GM21447 (cell line): Measurements from ENCODE around the gene ZBTB24.
A peak's percentile ranks its signal among the peaks of the same experiment; 100 is the strongest.

Source experiments
- ATAC-seq: cut with Tn5 transposase; IDR thresholded peaks from one replicate; pipeline ENCODE4 v1.9.1; 2021; ENCODE audit not compliant: unreplicated experiment

Gene ZBTB24

DNA sequence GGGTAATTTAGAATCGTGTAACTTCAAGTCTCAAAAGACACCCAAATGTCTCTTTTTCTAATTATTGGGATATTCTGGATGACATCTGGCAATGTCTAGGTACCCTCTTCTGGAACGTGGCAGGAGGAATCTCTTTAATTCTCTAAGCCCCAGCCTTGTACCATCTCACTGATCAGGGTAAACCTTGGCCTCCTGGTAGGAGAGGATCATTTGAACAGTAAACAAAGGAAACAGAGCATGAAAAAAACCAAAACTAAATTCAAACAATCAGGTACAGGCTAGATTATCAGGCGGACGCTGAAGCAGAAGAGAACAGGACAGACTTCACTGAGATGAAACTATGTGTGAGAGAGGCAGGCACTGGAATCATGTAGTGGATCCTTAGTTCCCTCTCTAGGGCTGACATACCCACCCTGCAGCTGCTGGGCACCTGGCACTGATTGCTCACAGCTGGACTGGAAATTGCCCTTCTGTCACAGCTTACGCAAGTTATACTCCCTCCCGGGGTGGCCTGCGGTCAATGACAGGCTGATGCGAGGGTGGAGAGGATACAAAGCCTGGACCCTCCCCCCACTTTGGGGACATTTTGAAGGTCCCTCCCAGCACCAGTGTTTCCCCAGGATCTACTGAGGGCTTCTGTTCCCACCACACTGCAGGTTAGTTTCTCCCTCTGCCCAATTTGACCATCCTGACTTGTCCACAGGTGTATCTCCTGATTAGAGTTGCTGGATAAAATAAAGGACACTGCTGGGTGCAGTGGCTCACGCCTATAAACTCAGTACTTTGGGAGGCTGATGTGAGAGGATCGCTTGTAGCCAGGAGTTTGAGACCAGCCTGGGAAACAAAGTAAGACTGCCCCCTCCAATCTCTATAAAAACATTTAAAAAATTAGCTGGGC is 20.6 kb upstream of the ZBTB24 start:
- no peak for ATAC-seq

DNA sequence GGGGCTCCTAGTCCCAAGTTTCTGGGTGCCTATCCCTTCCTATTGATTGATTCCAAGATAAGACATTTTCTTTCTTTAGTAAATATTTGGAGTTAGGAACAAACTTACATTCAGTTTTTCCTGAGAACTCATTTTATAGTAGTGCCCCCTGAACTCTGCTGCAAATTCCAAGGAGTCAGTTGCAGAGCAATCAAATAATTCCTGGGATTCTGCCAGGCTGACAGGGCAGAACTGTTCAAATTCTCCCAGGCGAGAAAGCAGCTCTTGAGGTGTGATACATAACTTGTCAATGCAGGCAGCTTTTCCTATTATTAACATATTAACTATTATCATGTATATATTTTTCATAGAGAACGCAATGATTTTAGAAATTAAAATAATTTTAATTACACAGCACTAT is 15.9 kb upstream of the ZBTB24 start:
- ATAC-seq: no peak

DNA sequence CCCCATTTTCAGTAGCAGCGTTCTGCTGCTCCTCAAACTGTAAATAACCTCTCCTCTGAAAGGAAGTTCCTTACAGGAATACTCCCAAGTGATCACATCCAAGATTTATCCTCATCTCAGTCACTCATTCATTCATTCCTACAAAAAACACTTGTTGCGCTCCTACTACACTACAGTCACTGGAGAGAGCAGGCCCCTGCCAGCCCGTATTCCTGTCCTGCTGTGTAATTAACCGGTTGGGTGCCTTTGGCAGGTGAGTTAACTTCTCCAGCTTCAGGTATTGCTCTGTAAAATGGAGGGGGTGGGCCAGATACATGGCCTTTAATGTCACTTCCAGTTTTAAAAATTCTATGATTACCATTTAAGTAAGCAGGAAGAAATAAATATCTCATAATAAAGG is 15.0 kb upstream of the ZBTB24 start:
- ATAC-seq: no peak

DNA sequence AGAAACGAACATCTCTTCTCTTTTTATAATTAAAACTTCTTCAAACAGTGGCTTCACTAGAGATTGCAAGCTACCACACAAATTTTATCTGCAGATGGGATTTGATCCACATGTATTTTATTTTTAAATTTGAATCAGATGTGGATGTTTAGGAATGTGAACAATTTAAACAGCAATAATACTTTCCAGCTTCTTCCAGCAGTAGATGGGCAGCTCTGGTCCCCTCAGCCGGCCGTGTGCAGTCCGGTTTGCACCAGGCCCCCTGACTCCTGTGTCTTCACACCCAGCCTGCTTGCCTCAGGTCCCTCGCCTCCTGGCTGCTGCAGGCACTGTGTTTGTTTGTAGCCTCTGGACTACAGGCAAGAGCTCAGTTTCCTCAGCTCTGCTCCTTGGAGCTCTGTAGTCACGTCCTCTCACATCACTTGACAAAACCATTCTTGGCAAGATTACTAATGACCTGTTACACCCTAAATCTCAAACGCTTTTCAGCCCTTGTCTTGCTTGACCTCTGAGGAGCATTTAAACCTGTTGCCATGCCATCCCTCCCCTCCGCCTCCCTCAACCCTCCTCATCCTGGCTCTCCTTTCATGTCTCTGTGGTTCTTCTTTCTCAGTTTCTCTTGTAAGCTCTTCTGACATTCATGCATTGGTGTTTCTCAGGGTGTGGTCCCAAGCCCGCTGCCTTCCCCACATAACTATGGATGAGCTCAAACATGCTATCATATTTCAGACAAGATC is 13.2 kb upstream of the ZBTB24 start:
- ATAC-seq: no peak

DNA sequence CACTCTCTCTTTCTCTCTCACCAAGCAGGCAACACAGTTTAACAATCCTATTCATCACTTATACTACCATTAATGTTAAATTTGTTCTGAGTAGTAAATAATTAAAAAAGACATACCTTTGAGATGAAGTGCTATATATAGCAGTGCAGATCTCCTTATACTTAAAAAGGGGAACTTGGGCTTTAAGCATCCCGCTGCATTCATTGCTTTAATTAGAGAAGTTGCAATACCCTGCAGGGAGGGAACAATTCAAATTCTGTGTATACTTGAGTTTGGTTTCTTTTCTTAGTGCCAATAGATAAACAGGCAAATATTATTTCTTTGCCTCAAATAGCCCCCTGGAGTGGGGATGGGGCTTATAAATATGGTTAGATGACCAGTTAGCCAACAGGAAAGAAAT is 10.8 kb upstream of the ZBTB24 start:
- ATAC-seq: no peak

DNA sequence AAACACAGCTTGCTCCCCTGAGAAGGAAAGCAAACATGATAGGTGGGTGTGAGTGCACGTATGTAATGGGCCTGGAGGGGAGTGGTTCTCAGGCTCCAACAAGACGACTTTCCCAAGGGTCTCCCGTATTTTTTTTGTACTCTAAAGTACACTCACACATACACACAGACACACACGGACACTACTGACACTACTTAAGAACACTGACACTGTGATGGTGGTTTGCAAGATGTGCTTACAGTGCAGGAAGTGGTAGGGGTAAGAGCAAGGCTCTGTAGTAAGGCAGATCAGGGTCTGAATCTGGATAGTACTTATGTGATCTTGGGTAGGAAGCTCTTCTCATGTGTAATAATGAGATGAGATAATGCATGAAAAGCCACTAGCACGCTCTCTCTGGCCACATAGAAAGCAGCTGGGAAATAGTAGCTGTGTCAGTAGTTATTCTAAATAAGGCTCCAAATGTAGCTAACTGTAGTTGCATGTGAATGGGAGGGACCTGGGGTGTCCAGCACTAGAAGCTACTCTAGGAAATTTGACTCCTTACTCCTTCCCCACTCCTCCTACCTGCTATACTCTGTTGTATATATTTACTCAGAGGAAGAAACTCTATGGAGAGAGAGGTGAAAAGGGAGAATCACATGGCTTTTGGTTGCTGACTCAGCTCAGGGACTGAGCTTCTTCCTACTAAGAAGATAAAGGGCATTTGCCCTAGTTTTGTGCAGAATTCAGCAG is 8.4 kb upstream of the ZBTB24 start:
- no peak for ATAC-seq

DNA sequence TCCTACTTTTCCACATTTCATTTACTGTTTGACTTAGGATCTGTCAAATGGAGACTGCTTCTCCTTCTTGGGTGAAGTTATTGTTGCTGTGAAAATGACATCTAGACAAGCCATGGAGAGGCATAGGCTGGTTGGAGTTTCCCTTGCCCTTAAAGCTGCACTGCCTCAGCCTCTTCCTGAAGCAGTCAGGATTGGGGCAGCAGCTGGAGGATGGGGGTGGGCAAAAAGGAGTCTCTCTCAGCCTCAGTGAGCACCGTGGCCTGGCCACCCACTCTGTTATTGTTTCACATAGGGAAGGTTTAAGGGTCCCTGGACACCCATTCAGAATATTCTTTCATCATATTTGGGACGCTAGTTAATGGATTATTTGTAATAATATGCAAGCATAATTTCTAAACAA is 7.7 kb upstream of the ZBTB24 start:
- ATAC-seq: no peak

DNA sequence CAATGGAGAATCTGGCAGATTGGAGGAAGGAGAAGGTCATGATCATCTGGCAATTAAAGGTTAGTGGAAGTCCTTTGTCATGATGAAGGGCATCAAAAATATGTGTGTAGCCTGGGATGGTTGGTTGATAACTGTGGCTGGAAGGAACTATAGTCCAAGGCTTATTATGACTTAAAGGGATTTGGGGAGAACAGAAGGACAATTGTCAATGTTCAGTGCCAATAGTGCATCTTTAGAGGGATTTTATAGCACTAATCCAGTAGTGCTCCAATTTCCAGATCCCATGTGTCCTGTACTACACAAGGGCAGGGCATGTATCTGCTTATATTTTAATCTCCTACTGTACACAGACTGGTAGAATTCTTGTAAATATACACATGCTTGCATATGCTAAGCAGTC is 5.0 kb upstream of the ZBTB24 start:
- ATAC-seq: no peak

DNA sequence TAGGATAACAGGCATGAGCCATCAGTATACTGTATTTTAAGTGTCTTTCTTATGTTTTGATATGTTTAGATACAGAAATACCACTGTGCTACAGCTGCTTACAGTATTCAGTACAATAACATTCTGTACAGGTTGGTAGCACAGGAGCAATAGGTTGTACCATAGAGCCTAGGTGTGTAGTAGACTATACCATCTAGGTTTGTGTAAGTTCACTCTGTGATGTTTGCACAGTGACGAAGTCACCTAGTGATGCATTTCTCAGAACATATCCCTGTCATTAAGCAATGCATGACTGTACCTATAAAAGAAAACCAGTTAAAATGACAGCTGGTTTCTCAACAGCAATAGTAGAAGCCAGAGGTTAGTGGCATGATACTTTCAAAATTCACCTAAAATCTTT is 3.0 kb upstream of the ZBTB24 start:
- no peak for ATAC-seq

DNA sequence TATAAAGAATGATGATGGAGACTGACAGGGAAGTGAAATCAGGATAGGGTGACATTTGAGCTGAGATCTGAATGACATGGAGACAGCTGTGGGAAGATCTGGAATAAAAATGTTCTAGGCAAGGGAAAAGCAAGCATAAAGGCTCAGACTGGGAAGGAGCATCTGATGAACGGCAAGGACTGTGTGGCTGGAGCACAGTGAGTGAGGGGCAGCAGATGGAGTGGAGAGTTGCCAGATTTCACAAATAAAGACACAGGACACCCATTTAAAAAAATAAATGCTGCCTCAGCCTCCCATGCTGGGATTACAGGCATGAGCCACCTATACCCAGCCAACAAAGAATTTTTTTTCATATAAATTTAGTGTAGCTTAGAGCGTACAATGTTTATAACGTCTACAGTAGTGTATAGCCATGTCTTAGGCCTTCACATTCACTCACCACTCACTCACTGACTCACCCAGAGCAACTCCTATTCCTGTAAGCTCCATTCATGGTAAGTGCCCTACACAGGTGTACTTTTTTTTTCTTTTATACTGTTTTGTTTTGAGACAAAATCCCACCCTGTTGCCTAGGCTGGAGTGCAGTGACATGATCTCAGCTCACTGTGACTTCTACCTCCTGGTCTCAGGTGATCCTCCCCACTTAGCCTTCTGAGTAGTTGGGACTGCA is 2.4 kb upstream of the ZBTB24 start:
- no peak for ATAC-seq

DNA sequence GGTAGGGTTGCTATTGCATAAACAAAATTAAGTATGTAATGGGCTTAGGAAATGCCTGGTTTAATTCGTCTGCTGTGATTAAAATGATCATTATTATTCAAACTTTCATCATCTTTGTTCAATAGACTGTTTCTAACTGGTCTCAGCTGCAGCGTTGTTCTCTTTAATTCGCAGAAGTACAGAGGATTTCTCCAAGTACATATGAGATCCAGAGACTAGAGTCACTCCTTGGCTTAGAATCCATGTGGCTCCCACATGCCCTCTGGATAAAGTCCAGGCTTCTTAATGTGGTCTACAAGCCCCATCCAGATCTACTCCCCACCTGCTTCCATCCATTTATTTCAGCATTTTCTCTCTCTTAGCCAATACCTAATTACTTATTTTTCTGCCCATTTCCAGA is 1.1 kb upstream of the ZBTB24 start:
- ATAC-seq: no peak

DNA sequence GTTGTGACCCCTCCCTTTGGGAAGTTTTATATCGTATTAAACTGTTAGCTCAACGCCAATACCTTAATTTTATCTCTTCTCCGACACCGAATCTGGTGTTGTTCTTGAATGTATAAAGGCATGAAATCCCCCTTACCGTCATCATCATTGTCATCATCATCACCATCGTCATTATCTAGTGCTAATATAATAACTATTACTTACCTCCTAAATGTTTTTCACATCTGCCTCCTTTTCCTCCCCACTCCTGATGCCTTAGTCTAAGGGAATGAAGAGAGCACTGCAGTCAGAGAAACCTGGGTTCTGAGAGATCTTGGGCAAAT is 677 bp upstream of the ZBTB24 start:
- peak; percentile 1 for ATAC-seq

DNA sequence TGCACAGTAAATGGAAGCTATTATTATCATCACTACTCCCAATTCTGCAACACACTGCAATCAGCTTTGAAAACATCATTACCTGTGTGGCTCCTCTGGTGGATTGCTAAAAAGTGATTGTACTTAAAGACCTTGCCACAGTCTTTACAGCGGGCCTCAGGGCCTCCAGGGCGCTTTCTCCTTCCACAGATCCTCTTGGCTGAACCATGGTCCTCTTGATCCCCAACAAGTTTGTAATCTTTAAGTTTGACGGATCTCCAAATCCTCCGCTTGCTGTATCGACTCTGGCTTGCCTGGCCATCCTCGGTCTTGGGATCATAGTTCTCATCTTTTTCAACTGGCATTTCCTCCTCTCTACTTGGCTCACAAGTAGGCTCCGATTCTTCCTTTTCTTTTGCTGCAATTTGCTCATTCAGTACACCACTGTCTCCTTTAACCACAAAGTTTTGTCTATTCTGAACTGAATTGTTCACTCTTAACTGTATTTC is 2.0 kb downstream of the ZBTB24 start:
- no peak for ATAC-seq

DNA sequence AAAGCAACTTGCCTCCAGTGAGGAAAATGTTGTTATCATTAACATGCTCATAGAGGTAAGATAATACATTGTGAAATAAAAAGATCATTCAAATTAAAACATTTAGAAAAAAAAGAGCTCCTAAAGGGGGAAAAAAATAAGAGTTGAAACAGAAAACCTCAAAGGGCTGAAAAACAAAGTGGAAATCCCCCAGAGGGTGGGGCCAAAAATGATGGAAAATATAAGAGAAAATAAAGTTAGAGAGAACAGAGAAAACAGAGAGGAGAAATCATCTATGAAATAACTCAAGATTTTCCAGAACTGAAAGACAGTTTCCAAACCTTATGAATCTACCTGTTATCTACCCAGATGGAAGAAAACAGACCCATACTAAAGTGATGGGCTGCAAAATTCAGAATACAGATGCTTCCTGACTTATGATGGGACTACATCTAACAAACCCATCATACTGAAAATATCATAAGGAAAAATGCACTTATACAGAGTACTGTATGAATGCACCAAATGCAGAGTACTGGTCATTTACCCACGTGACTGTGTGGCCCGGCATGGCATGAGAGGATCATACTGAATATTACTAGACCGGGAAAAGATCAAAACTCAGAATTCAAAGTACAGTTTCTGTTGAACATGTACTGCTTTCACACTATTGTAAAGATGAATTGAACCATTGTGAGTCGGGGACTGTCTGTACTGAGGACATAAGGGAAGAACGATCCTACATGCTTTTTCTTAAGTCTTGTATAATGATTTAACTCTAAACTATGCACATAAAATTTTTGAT is 4.0 kb downstream of the ZBTB24 start:
- no peak for ATAC-seq

DNA sequence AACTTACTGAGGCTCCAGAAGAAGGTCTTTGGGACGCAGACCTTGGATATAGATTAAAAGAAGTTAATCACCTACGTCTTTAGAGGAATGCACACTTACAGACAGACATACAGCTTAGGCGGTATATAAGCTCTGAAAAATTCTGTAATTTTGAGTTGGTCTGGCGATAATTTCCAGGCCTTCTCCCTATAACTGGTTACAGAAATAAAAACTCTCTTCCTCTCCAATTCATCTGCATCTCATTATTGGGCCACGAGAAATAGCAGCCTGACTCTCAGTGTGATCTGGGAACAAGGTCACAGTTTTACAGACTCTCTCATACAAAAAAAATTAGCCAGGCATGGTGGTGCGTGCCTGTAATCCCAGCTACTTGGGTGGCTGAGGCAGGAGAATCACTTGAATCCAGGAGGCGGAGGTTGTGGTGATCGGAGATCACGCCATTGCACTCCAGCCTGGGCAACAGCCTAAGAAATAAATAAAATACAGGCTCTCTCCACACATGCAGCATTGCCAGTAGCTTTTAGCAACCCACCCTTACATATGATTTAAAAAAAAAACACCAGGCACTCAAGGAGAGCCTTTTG is 4.7 kb downstream of the ZBTB24 start:
- ATAC-seq: no peak

DNA sequence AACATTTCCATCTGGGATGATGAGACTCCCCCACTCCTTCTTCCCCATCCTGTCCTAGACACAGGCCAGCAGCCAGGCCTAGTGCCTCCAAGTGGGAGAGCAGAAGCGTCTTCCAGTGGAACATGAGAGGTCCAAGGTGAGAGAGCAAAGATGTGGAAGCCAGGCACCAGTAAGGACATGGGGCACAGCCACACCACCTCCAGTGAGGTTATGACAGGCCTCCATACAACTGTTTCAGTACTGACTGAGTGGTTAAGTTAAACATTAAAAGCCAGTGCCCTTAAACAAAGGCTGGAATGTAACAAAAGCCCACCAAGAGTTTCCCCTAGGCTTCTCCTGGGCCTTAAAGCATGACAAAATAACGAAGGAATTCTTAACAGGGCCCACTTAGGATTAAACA is 5.3 kb downstream of the ZBTB24 start:
- ATAC-seq: peak; percentile 62

DNA sequence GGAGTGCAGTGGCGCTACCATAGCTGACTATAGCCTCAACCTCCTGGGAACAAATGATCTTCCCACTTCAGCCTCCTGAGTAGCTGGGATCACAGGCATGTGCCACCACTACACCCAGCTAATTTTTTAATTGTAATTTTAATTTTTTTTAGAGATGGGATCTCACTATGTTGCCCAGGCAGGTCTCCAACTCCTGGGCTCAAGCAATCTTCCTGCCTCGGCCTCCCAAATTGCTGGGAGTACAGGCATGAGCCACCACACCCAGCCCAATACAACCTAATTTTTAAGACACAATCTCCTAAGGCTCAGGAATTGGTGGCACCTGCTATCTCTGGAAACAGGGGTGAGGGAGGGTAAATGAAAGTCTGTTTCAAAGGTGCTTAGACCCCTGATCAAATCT is 5.8 kb downstream of the ZBTB24 start:
- ATAC-seq: no peak

DNA sequence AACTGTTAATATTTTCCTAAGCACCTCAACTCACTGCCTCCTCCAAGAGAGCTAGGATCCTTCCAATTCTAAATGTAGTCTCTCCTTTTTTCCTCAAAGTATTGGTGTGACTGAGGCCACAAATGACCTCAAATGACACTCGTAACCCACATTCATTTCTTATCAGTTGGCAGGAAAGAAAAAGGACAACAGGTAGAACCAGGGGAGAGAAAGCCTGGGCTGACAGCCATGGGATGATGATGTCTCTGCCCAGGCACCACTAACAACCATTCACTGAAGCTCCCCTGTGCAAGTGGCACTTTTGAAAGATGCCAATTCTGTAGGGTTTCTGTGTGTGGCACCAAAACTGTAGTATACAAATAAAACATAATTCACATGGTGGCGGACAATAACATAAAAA is 7.4 kb downstream of the ZBTB24 start:
- no peak for ATAC-seq

DNA sequence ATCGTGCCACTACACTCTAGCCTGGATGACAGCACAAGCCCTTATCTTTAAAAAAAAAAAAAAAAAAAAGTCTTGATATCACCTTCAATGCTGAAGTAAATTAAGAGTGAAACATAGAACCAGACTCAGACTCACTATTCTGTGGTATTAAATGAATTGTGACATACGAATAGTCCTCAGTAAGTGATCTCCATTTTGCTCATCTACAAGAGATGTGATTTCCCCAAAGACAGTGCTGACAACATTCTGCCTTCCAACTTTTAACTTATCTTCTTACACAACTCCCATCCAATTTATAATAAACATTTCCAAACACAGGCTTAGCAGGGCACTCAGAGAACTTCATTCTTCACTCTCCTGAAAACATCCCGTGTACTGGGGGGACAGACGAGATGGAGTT is 8.0 kb downstream of the ZBTB24 start:
- ATAC-seq: no peak

DNA sequence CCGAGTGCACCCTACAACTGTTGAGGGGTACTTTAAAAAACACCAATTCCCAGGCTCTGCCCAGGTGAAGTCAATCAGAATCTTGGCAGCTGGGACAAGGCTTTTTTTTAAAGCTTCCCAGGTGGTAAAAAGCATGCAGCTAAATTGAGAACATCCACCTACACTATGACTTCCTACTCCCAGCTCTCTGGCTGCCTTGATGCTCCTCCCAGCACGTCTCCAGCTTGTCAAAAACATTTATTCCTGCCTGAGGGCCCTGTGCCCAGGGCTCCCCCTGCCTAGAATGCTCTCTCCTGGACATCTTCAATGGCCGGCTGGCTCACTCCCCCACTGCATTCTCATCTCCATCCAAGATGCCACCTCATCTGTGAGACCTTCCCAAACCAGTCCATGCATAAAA is 9.9 kb downstream of the ZBTB24 start:
- no peak for ATAC-seq
